SK-N-SH treated with all-trans-retinoic acid at 6 μM for 48 hours (cell line): ENCODE measurements around the gene RFFL.

Source experiments
- ATAC-seq: fragments of 200-7000 bp; cut with Tn5 transposase; 3 replicates; pipeline ENCODE4 v1.9.1; 2020; ENCODE audit warnings: mild to moderate bottlenecking, moderate library complexity
- ARNTL ChIP-seq: fragments of 450-650 bp; formaldehyde crosslinking; IDR thresholded peaks from 2 replicates; pipeline ENCODE4 v1.5.0; 2020; ENCODE audit warnings: low read depth, mild to moderate bottlenecking, moderate library complexity, borderline replicate concordance
- BACH2 ChIP-seq: fragments of 250-450 bp; sonication (Bioruptor Pico); IDR thresholded peaks from 2 replicates; pipeline ENCODE4 v1.9.0; 2021; ENCODE audit warnings: mild to moderate bottlenecking, borderline replicate concordance
- CREB5 ChIP-seq: fragments of 250-450 bp; sonication (Bioruptor Pico); IDR thresholded peaks from 2 replicates; pipeline ENCODE4 v1.5.1; 2020; ENCODE audit warnings: low read depth, mild to moderate bottlenecking, moderate library complexity
- ESRRG ChIP-seq: fragments of 250-450 bp; sonication (Bioruptor Pico); IDR thresholded peaks from 2 replicates; pipeline ENCODE4 v1.6.1; 2021; ENCODE audit warnings: mild to moderate bottlenecking
- GLIS3 ChIP-seq: fragments of 250-450 bp; sonication (Bioruptor Pico); IDR thresholded peaks from 2 replicates; pipeline ENCODE4 v1.5.0; 2020; ENCODE audit warnings: mild to moderate bottlenecking, moderate library complexity
- ISL1 ChIP-seq: fragments of 250-450 bp; sonication (Bioruptor Pico); IDR thresholded peaks from 2 replicates; pipeline ENCODE4 v2.1.2; 2022; ENCODE audit warnings: mild to moderate bottlenecking, moderate library complexity
- PATZ1 ChIP-seq: fragments of 250-450 bp; sonication (Bioruptor Pico); IDR thresholded peaks from 2 replicates; pipeline ENCODE4 v1.8.0; 2020; ENCODE audit warnings: mild to moderate bottlenecking, moderate library complexity, borderline replicate concordance
- POU6F1 ChIP-seq: fragments of 250-450 bp; sonication (Bioruptor Pico); IDR thresholded peaks from 2 replicates; pipeline ENCODE4 v1.8.0; 2021; ENCODE audit warnings: low read depth, mild to moderate bottlenecking, moderate library complexity, borderline replicate concordance
- PPARA ChIP-seq: fragments of 250-450 bp; sonication (Bioruptor Pico); IDR thresholded peaks from 2 replicates; pipeline ENCODE4 v1.5.0; 2020; ENCODE audit warnings: mild to moderate bottlenecking, borderline replicate concordance
- SNAI2 ChIP-seq: fragments of 250-450 bp; sonication (Bioruptor Pico); IDR thresholded peaks from 2 replicates; pipeline ENCODE4 v1.5.0; 2020; ENCODE audit warnings: mild to moderate bottlenecking, moderate library complexity
- TCF4 ChIP-seq: fragments of 250-450 bp; sonication (Bioruptor Pico); IDR thresholded peaks from 2 replicates; pipeline ENCODE4 v1.8.0; 2021; ENCODE audit warnings: mild to moderate bottlenecking, moderate library complexity, borderline replicate concordance
- TOX ChIP-seq: fragments of 250-450 bp; sonication (Bioruptor Pico); IDR thresholded peaks from 2 replicates; pipeline ENCODE4 v1.8.0; 2021; ENCODE audit warnings: mild to moderate bottlenecking, moderate library complexity, borderline replicate concordance
- ZC3H10 ChIP-seq: fragments of 250-450 bp; sonication (Bioruptor Pico); IDR thresholded peaks from 2 replicates; pipeline ENCODE4 v1.5.1; 2021; ENCODE audit warnings: mild to moderate bottlenecking, moderate library complexity
- ZFP3 ChIP-seq: fragments of 250-450 bp; sonication (Bioruptor Pico); IDR thresholded peaks from 2 replicates; pipeline ENCODE4 v1.5.0; 2020; ENCODE audit warnings: mild to moderate bottlenecking, moderate library complexity
- ZFP30 ChIP-seq: fragments of 450-650 bp; formaldehyde crosslinking; IDR thresholded peaks from 2 replicates; pipeline ENCODE4 v1.5.0; 2022; ENCODE audit warnings: mild to moderate bottlenecking, moderate library complexity
- ZNF565 ChIP-seq: fragments of 450-650 bp; formaldehyde crosslinking; conservative IDR thresholded peaks from 2 replicates; pipeline ENCODE4 v1.5.0; 2020; ENCODE audit warnings: low read depth, mild to moderate bottlenecking, moderate library complexity
- ZNF70 ChIP-seq: fragments of 450-650 bp; formaldehyde crosslinking; IDR thresholded peaks from 2 replicates; pipeline ENCODE4 v1.5.0; 2020; ENCODE audit warnings: mild to moderate bottlenecking, moderate library complexity
- TF ChIP-seq, protein P1 (sequence below): fragments of 250-450 bp; sonication (Bioruptor Pico); IDR thresholded peaks from 2 replicates; pipeline ENCODE4 v1.5.0; 2020; ENCODE audit warnings: mild to moderate bottlenecking, moderate library complexity

The RFFL gene

GRCh38 chr17:35053204-35053603 lies 10.3 kb downstream of the RFFL start (continued):
- TF ChIP-seq ISL1 (CRISPR knock-in tag) (no peak), PPARA (CRISPR knock-in tag) (no peak), ZC3H10 (CRISPR knock-in tag) (no peak), TCF4 (no peak)

DNA sequence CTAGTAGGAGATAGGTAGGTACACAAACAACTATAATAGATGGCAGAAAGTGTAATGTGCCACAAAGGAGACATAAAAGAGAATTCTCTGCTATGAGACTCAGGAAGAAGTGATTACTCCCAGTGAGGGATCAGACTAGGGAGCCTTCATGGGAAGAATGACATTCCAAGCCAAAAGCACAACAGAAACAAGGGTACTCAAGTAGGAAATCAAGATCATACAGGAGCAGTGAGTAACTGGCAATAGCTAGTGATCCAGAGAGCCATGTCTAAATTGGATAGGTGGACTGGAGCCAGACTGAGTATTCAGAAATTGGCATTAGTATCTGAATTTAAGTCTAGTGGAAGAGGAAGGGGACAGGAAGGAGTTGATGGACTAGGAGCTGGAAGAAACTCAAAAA lies 10.7 kb downstream of the RFFL start:
- TF ChIP-seq SNAI2 (CRISPR knock-in tag) (no peak), CREB5 (CRISPR knock-in tag) (no peak), TCF4 (no peak), POU6F1 (no peak), ZFP3 (CRISPR knock-in tag) (no peak), ISL1 (CRISPR knock-in tag) (no peak), ZFP30 (no peak), PATZ1 (no peak), ZNF565 (CRISPR knock-in tag) (no peak), BACH2 (CRISPR knock-in tag) (no peak)
- TF ChIP-seq, protein P1, sequence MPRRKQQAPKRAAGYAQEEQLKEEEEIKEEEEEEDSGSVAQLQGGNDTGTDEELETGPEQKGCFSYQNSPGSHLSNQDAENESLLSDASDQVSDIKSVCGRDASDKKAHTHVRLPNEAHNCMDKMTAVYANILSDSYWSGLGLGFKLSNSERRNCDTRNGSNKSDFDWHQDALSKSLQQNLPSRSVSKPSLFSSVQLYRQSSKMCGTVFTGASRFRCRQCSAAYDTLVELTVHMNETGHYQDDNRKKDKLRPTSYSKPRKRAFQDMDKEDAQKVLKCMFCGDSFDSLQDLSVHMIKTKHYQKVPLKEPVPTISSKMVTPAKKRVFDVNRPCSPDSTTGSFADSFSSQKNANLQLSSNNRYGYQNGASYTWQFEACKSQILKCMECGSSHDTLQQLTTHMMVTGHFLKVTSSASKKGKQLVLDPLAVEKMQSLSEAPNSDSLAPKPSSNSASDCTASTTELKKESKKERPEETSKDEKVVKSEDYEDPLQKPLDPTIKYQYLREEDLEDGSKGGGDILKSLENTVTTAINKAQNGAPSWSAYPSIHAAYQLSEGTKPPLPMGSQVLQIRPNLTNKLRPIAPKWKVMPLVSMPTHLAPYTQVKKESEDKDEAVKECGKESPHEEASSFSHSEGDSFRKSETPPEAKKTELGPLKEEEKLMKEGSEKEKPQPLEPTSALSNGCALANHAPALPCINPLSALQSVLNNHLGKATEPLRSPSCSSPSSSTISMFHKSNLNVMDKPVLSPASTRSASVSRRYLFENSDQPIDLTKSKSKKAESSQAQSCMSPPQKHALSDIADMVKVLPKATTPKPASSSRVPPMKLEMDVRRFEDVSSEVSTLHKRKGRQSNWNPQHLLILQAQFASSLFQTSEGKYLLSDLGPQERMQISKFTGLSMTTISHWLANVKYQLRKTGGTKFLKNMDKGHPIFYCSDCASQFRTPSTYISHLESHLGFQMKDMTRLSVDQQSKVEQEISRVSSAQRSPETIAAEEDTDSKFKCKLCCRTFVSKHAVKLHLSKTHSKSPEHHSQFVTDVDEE (CRISPR knock-in tag), result no peak
- no peak for ATAC-seq

- TF ChIP-seq POU6F1 (no peak), ESRRG (CRISPR knock-in tag) (no peak), CREB5 (CRISPR knock-in tag) (no peak), ZNF70 (CRISPR knock-in tag) (no peak), ARNTL (no peak), ZC3H10 (CRISPR knock-in tag) (no peak), PATZ1 (no peak), GLIS3 (CRISPR knock-in tag) (no peak), TCF4 (no peak), TOX (CRISPR knock-in tag) (no peak), ISL1 (CRISPR knock-in tag) (no peak), BACH2 (CRISPR knock-in tag) (no peak), ZFP30 (no peak)
- ATAC-seq, result no peak; the same call in 2 of the 3 replicates
Observed at GRCh38 chr17:35052241-35052610, 11.3 kb downstream of the RFFL start.
